Gastroesophageal sphincter (tissue), 3 donors: ENCODE data around the gene KRTAP12-1.

ENCODE experiments used
- EP300 ChIP-seq: sonication (generic); formaldehyde crosslinking; IDR thresholded peaks from one replicate; pipeline ENCODE4 v1.6.1; 2017; ENCODE audit warnings: antibody characterized with exemption, mild to moderate bottlenecking
- POLR2AphosphoS5 ChIP-seq: sonication (generic); formaldehyde crosslinking; IDR thresholded peaks from one replicate; pipeline ENCODE4 v1.6.1; 2017; ENCODE audit warnings: antibody characterized with exemption
- TF ChIP-seq, protein P1 (sequence below), 4 experiments: fragments of 200-600 bp in 2 of 4; fragments of 450-650 bp in 2 of 4; sonication (generic) in 1 of 4; IDR thresholded peaks; one replicate each; pipeline ENCODE4 v1.5.1; 2017 to 2019; ENCODE audit warnings: antibody characterized with exemption in 4 of 4, mild to moderate bottlenecking in 2 of 4, moderate library complexity in 2 of 4

GRCh38 chr21:44716984-44717383 lies 35.0 kb upstream of the KRTAP12-1 start:
- TF ChIP-seq, protein P1, sequence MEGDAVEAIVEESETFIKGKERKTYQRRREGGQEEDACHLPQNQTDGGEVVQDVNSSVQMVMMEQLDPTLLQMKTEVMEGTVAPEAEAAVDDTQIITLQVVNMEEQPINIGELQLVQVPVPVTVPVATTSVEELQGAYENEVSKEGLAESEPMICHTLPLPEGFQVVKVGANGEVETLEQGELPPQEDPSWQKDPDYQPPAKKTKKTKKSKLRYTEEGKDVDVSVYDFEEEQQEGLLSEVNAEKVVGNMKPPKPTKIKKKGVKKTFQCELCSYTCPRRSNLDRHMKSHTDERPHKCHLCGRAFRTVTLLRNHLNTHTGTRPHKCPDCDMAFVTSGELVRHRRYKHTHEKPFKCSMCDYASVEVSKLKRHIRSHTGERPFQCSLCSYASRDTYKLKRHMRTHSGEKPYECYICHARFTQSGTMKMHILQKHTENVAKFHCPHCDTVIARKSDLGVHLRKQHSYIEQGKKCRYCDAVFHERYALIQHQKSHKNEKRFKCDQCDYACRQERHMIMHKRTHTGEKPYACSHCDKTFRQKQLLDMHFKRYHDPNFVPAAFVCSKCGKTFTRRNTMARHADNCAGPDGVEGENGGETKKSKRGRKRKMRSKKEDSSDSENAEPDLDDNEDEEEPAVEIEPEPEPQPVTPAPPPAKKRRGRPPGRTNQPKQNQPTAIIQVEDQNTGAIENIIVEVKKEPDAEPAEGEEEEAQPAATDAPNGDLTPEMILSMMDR (IDR thresholded peaks at IDR 0.05) = no peak
- no peak for TF ChIP-seq POLR2AphosphoS5
- no peak for TF ChIP-seq EP300
